ENCODE data around the gene KRTAP5-7. TPM values are rescaled to one million over a fixed set of nuclear protein-coding genes. Genes with fewer than 3 reads are reported as not detected.

KRTAP5-7 gene
- total and polyA plus RNA-seq, 2 of the 13 experiments (the other 11 are each of a cell fraction or from before 2014, with no cell fraction given): 0.54 TPM; not detected in 1

GRCh38 chr11:71481101-71481960, 45.7 kb upstream of the KRTAP5-7 start:
- Histone ChIP-seq H3K27ac (ENCODE audit: extremely low read length, insufficient read depth, low read length) (no peak overlapping the region), H3K9ac (ENCODE audit: insufficient read depth, low read depth, low read length) (no peak overlapping the region), H4K20me1 (ENCODE audit: insufficient read depth, low read length) (no peaks in the 10 kb centered on the region), H3K4me3 (replicated peaks in 1 of 3; ENCODE audit: insufficient read depth in 1 of 3, low read depth in 2 of 3, low read length in 3 of 3) (no peak overlapping the region), H3K36me3 (replicated peaks in 1 of 2; ENCODE audit: control insufficient read depth in 1 of 2, insufficient read depth in 2 of 2, low read length in 2 of 2) (peaks cover 22 to 69% of the 10 kb centered on the region in 2 experiments; a peak in 4 of 5 replicates), H3K4me1 (ENCODE audit: insufficient read depth, low read length) (peaks cover 8% of the 10 kb centered on the region; the same call in 1 of the 2 replicates), H2AFZ (ENCODE audit: low read length) (no peak overlapping the region), H3K4me2 (ENCODE audit: low read depth, low read length) (no peak overlapping the region), H3K79me2 (ENCODE audit: insufficient read depth, low read length) (no peaks in the 10 kb centered on the region), H3K9me3 (ENCODE audit: low read length) (no peaks in the 10 kb centered on the region), H3K27me3 (ENCODE audit: control insufficient read depth in 1 of 2, insufficient read depth in 2 of 2, low read length in 2 of 2) (no peaks in the 10 kb centered on the region)
- 98% methylated on average over 20 of the region's 24 CpGs for WGBS (ENCODE audit: low lambda C conversion rate)
- intact Hi-C loops (cut with micrococcal nuclease; ENCODE audit: unreplicated experiment): no loop called here
- in situ Hi-C loops (cut with HindIII; ENCODE audit: extremely low pct_ligation_motif_present, low pct_unique_long_range_greater_than_20kb): no loop called here
- CTCF ChIA-PET (ENCODE audit: low intra/inter-chr PET ratio, low total read pairs): no interaction called here
- BruUV-seq (replicated peaks): no TSS peak
- DNase-seq (ENCODE audit: low spot score) (no peak), ATAC-seq (no peak), FAIRE-seq (no peak)
- POLR2A ChIA-PET: no interaction called here
- TF ChIP-seq ZNF138 (CRISPR knock-in tag; IDR thresholded peaks at IDR 0.05; ENCODE audit: low read depth): no peak
- TF ChIP-seq POLR2G (IDR thresholded peaks at IDR 0.05; ENCODE audit: low read depth, low read length): no peak
- no peak for TF ChIP-seq ZNF720 (CRISPR knock-in tag; IDR thresholded peaks at IDR 0.05)
- no peak for TF ChIP-seq ZNF180 (CRISPR knock-in tag; IDR thresholded peaks at IDR 0.05; ENCODE audit: borderline replicate concordance, low read depth)
- TF ChIP-seq MAZ (IDR thresholded peaks at IDR 0.05; ENCODE audit: borderline replicate concordance, low read depth, low read length): no peak
- TF ChIP-seq MAZ (CRISPR knock-in tag; IDR thresholded peaks at IDR 0.05; ENCODE audit: low read depth): no peak
- TF ChIP-seq RCOR2 (CRISPR knock-in tag; IDR thresholded peaks at IDR 0.05): no peak
- no peak for TF ChIP-seq ZHX2 (IDR thresholded peaks at IDR 0.05; ENCODE audit: low read depth)
- no peak for TF ChIP-seq ZHX2 (CRISPR knock-in tag; IDR thresholded peaks at IDR 0.05; ENCODE audit: borderline replicate concordance)
- TF ChIP-seq DMAP1 (CRISPR knock-in tag; IDR thresholded peaks at IDR 0.05): no peak
- TF ChIP-seq JUNB (CRISPR knock-in tag; IDR thresholded peaks at IDR 0.05; ENCODE audit: borderline replicate concordance): no peak
- no peak for TF ChIP-seq ZFP41 (CRISPR knock-in tag; IDR thresholded peaks at IDR 0.05; ENCODE audit: borderline replicate concordance)
- no peak for TF ChIP-seq ZHX1 (CRISPR knock-in tag; IDR thresholded peaks at IDR 0.05; ENCODE audit: low read depth)
- no peak for TF ChIP-seq HINFP (CRISPR knock-in tag; IDR thresholded peaks at IDR 0.05; ENCODE audit: low read depth)
